Lower leg skin (tissue), 3 donors: ENCODE measurements around the gene EPB41L5.

Source experiments
- CTCF ChIP-seq, 3 donors: fragments of 450-650 bp; IDR thresholded peaks; one replicate each; pipeline ENCODE4 v1.5.1; 2016; ENCODE audit warnings: antibody characterized with exemption in 3 of 3, mild to moderate bottlenecking in 3 of 3, moderate library complexity in 2 of 3
- POLR2A ChIP-seq, 2 donors: fragments of 450-650 bp; IDR thresholded peaks; one replicate each; pipeline ENCODE4 v1.6.1; 2016 to 2017; ENCODE audit warnings: antibody characterized with exemption in 2 of 2, mild to moderate bottlenecking in 1 of 2, moderate library complexity in 1 of 2

GRCh38 chr2:120218181-120218580 lies 205.3 kb downstream of the EPB41L5 start:
- TF ChIP-seq CTCF (IDR thresholded peaks at IDR 0.05): no peak
- TF ChIP-seq POLR2A (IDR thresholded peaks at IDR 0.05): no peak
